Muscle of leg (tissue), 11 donors: ENCODE results near the gene SLC47A1. TPM values are rescaled to one million over a fixed set of nuclear protein-coding genes. Genes with fewer than 3 reads are reported as not detected.

Experiments used
- DNase-seq: peaks from one replicate; pipeline ENCODE4 v3.0.0; 2013
- H3K27ac ChIP-seq: one replicate; pipeline ENCODE4 v1.5.1; 2013; ENCODE audit warnings: mild to moderate bottlenecking, low read length, control low read depth
- H3K27me3 ChIP-seq: one replicate; pipeline ENCODE4 v1.6.1; 2013; ENCODE audit warnings: low read length; ENCODE audit not compliant: control insufficient read depth, insufficient read depth
- H3K36me3 ChIP-seq: one replicate; pipeline ENCODE4 v1.6.1; 2013; ENCODE audit warnings: low read length; ENCODE audit not compliant: control insufficient read depth, insufficient read depth
- H3K4me1 ChIP-seq: one replicate; pipeline ENCODE4 v1.6.1; 2013; ENCODE audit warnings: low read length; ENCODE audit not compliant: control insufficient read depth, insufficient read depth
- H3K4me3 ChIP-seq: one replicate; pipeline ENCODE4 v1.5.1; 2013; ENCODE audit warnings: low read length, control low read depth
- H3K9me3 ChIP-seq: replicated peaks from 2 replicates; pipeline ENCODE4 v1.6.1; 2013; ENCODE audit warnings: low read depth, low read length; ENCODE audit not compliant: control insufficient read depth
- WGBS: methylation state at CpG from one replicate; pipeline ENCODE4 v1.1.5; 2013; ENCODE audit warnings: missing lambda C conversion rate; ENCODE audit not compliant: insufficient coverage; 5-methylcytosine and 5-hydroxymethylcytosine counted together
- polyA plus RNA-seq, 8 donors: library from polyadenylated mRNA; unstranded; fragments of 120-200 nt; gene quantifications; one replicate each; pipeline versions ENCODE4 v1.2.1 to v1.2.3, GENCODE V29; 2013; ENCODE audit warnings: inconsistent platforms in 1 of 8, low replicate concordance in 1 of 8; ENCODE audit not compliant: insufficient read length in 8 of 8, insufficient read depth in 1 of 8
- total RNA-seq: library from RNA; stranded (reverse); fragments of 120-200 nt; gene quantifications from one replicate; pipeline ENCODE4 v1.2.4, GENCODE V29; 2013

SLC47A1 gene
- total and polyA plus RNA-seq, 9 donors: 0.71 to 1.3 (median 1.1) TPM

- no peaks in the 10 kb centered on the region for H3K36me3 ChIP-seq
- H3K27me3 ChIP-seq: peaks cover 4% of the 10 kb centered on the region
- H3K27ac ChIP-seq: no peak overlapping the region
- no peak overlapping the region for H3K4me3 ChIP-seq
- no peaks in the 10 kb centered on the region for H3K9me3 ChIP-seq
- WGBS: 90% methylated on average over 10 of the region's 11 CpGs
- no peak for DNase-seq
- no peaks in the 10 kb centered on the region for H3K4me1 ChIP-seq
These were observed 22.1 kb downstream of the SLC47A1 start for GRCh38 chr17:19555746-19556145.

GRCh38 chr17:19558946-19559345 lies 25.3 kb downstream of the SLC47A1 start:
- Histone ChIP-seq H3K4me3 (no peak overlapping the region), H3K27me3 (peaks cover 4% of the 10 kb centered on the region), H3K36me3 (no peaks in the 10 kb centered on the region), H3K9me3 (no peaks in the 10 kb centered on the region), H3K27ac (no peak overlapping the region), H3K4me1 (no peaks in the 10 kb centered on the region)
- no peak for DNase-seq

- H3K27me3 ChIP-seq: peaks cover 4% of the 10 kb centered on the region
- H3K27ac ChIP-seq: no peak overlapping the region
- H3K4me1 ChIP-seq: no peaks in the 10 kb centered on the region
- WGBS: 100% methylated on average over 3 of the region's 9 CpGs
- H3K4me3 ChIP-seq: no peak overlapping the region
- no peak for DNase-seq
- H3K9me3 ChIP-seq: no peaks in the 10 kb centered on the region
- no peaks in the 10 kb centered on the region for H3K36me3 ChIP-seq
These were observed 28.2 kb downstream of the SLC47A1 start for GRCh38 chr17:19561697-19562318.

DNA sequence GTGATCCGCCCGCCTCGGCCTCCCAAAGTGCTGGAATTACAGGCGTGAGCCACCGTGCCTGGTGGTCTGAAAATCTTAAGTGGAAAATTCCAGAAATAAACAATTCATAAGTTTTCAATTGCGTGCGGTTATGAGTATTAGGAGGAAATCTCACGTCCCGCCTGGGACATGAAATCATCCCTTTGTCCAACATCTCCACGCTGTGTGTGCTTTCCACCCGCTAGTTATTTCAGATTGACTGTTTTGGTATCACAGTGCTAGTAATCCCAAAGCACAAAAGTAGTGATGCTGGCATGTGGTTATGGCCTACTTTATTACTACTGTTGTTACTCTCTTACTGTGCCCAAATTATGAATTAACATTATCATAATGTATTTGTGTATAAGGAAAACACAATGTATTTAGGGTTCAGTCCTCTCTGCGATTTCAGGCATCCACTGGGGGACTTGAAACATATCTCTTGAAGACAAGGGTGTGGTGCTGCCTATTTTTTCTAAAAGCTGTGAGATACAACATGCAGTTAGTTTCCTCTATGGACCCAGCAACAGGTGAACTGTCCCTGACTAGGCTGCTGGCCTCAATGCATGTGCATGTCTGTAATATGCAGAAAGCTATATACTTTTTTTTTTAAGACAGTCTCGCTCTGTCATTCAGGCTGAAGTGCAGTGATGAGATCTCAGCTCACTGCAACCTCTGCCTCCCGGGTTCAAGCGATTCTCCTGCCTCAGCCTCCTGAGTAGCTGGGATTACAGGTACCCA lies 32.3 kb downstream of the SLC47A1 start:
- H3K27me3 ChIP-seq: no peaks in the 10 kb centered on the region
- no peaks in the 10 kb centered on the region for H3K36me3 ChIP-seq
- H3K4me3 ChIP-seq: no peak overlapping the region
- WGBS: 80% methylated on average over 2 of the region's 15 CpGs
- H3K27ac ChIP-seq: no peak overlapping the region
- H3K4me1 ChIP-seq: no peaks in the 10 kb centered on the region
- no peak for DNase-seq
- no peaks in the 10 kb centered on the region for H3K9me3 ChIP-seq

DNA sequence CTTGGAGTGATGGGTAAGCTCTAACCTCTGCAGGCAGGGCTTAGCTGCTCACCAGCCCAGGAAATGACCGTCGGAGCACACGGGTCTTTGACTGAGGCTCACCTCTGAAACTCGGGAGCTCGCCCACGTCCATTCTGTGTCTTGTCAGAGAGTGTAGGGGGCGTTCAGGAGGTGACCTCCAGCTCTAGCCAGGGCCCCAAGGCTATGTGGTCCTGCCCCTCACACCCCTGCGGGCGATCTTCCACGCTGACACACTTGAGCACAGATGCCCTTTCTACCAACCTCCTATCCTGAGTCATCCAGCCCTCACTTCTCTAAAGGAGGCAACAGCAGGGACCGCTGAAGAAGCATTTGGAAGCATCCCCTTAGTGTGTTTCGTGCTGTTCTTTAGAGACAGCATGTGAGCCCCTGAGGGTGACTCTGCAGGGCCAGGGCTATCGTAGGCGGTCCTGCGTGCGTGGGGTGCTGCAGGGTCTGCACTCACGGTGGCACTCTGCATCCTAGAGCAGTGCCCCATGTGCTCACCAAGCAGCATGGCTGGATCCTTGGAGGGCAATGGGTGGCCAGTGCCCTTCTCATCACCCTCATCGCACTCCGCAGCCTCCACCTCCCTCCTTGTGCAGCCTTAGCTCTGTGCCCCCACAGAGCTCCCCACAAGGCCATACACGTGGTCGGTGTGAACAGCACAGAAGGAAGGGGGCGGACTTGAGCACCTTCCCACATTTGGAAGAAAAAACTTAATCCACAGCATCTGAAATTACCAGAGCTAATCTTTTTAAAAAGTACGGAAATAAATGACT lies 33.8 kb downstream of the SLC47A1 start:
- 88% methylated on average over 9 of the region's 23 CpGs for WGBS
- Histone ChIP-seq H3K36me3 (no peaks in the 10 kb centered on the region), H3K9me3 (no peaks in the 10 kb centered on the region), H3K27me3 (no peaks in the 10 kb centered on the region), H3K4me1 (no peaks in the 10 kb centered on the region), H3K27ac (no peak overlapping the region), H3K4me3 (no peak overlapping the region)
- no peak for DNase-seq

DNA sequence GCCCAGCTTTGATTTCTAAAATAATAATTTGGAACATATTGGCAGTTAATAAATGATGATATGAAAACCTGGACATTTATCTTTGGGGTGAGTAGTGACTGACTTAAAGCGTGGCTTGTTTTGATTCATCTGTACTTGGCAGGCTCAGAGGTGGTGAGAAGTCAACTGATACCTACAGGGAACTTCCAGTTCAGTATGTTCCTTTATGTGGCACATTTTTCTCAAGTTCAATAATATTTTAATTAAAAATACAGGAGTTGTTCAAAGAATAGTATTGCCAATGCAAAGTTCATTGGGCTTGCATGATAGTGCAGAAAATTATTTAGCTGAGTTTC lies 34.3 kb downstream of the SLC47A1 start:
- H3K36me3 ChIP-seq: no peaks in the 10 kb centered on the region
- WGBS: no CpG with 5 or more reads among the region's 1 CpG
- no peak for DNase-seq
- no peaks in the 10 kb centered on the region for H3K27me3 ChIP-seq
- no peaks in the 10 kb centered on the region for H3K9me3 ChIP-seq
- H3K27ac ChIP-seq: no peak overlapping the region
- no peaks in the 10 kb centered on the region for H3K4me1 ChIP-seq
- no peak overlapping the region for H3K4me3 ChIP-seq

DNA sequence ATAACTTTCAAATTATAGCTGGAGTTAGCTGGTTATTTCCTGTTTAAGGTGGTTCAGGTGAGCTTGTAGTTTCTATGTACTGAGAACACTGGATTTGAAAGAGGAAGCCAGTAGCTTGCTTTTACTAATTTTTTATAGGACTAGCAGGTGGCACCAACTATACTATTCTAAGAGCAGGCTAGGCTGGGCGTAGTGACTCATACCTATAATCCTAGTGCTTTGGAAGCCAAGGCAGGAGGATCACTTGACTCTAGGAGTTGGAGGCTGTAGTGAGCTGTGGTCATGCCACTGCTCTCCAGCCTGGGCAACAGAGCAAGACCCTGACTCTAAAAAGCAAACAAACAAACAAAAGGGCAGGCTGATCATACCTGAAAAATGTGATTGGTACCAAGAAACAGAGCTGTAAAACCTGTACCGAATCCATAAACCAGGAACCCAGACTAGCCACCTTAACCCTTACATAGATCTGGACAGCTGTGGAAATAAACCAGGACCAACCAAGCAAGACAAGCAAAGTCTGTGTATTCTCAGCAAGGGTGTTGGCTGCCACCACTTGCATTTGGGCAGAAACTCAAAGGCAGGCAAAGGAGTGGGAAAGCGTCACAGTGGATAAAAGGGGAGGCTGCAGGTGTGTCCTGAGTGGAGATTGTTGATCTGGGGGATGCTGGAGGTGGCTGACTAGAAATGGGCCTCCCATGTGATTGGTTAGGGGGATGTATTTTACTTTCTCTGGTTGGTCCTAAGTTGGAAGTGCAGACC lies 36.3 kb downstream of the SLC47A1 start:
- H3K4me3 ChIP-seq: no peak overlapping the region
- no peaks in the 10 kb centered on the region for H3K36me3 ChIP-seq
- no peak for DNase-seq
- 64% methylated on average over 1 of the region's 3 CpGs for WGBS
- H3K9me3 ChIP-seq: no peaks in the 10 kb centered on the region
- no peaks in the 10 kb centered on the region for H3K27me3 ChIP-seq
- no peak overlapping the region for H3K27ac ChIP-seq
- no peaks in the 10 kb centered on the region for H3K4me1 ChIP-seq

GRCh38 chr17:19570544-19571062 lies 36.9 kb downstream of the SLC47A1 start:
- H3K27ac ChIP-seq: no peak overlapping the region
- H3K4me3 ChIP-seq: no peak overlapping the region
- H3K27me3 ChIP-seq: no peaks in the 10 kb centered on the region
- DNase-seq: no peak
- WGBS: 45% methylated on average over 3 of the region's 4 CpGs
- no peaks in the 10 kb centered on the region for H3K9me3 ChIP-seq
- no peaks in the 10 kb centered on the region for H3K36me3 ChIP-seq
- no peaks in the 10 kb centered on the region for H3K4me1 ChIP-seq

- H3K36me3 ChIP-seq: no peaks in the 10 kb centered on the region
- no peaks in the 10 kb centered on the region for H3K9me3 ChIP-seq
- WGBS: 0% methylated on average over 1 of the region's 2 CpGs
- H3K27me3 ChIP-seq: peaks cover 1% of the 10 kb centered on the region
- no peaks in the 10 kb centered on the region for H3K4me1 ChIP-seq
- no peak for DNase-seq
- H3K4me3 ChIP-seq: no peak overlapping the region
- H3K27ac ChIP-seq: no peak overlapping the region
These were observed 39.4 kb downstream of the SLC47A1 start for GRCh38 chr17:19573075-19573474.

DNA sequence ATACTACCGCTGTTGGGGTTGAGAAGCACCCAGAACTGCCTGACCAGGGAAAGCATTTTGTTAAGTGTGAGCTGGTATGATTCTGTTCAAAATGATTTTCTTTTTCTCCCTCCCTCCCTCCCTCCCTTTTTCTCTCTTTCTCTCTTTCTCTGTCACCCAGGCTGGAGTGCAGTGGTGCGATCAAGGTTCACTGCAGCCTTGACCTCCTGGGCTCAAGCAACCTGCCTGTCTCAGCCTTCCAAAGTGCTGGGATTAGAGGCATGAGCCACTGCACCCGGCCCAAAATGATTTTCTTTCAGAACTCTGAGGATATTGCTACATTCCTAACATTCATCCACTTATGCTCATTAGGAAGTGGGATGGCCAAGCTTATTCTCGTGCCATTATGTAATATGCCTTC lies 41.3 kb downstream of the SLC47A1 start:
- 88% methylated on average over 1 of the region's 4 CpGs for WGBS
- Histone ChIP-seq H3K27me3 (peaks cover 11% of the 10 kb centered on the region), H3K9me3 (no peaks in the 10 kb centered on the region), H3K4me1 (no peaks in the 10 kb centered on the region), H3K4me3 (no peak overlapping the region), H3K27ac (no peak overlapping the region), H3K36me3 (no peaks in the 10 kb centered on the region)
- no peak for DNase-seq
